GM12874 (cell line): ENCODE data around the gene SARDH.

Experiments used
- TF ChIP-seq, protein P1 (sequence below): IDR thresholded peaks from 2 replicates; pipeline ENCODE4 v1.5.1; 2011; ENCODE audit warnings: low read depth, mild to moderate bottlenecking, control low read depth, low read length, moderate library complexity; ENCODE audit not compliant: insufficient read depth

SARDH gene

DNA sequence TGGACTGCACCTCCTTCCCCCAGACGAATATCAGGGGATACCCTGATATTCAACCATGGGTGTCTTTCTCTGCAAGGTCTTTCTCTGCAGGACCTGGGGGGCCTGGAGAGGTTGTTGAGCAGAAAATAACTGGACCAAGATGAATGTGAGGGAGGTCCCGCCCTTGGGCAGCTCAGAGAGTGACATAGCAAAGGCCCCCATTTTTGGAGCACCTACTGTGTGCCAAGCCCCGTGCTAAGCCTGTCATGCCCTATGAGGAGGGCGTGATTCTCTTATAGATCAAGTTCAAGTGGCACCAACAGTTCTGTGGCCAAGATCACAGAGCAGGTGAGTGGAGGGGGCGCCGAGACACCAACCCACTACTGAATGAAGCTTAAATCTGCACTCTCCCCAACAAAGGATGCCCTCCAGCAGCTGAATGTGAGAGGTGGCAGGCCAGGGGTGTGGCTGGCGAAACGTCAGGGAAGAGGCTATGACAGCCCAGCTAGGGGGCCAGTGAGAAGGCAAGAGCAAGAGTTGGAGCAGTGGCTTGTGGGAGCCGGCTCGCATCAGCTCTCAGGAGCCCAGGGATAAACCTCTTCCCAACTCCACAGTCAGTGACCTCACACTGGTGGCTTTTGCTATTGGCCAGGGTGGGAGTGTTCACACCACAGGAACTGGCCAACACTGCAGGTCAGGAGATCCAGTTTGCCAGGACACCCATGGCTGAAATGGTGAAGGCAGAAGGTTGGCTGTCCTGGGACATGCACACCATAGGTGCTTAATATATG is 5.3 kb downstream of the SARDH start:
- TF ChIP-seq, protein P1, sequence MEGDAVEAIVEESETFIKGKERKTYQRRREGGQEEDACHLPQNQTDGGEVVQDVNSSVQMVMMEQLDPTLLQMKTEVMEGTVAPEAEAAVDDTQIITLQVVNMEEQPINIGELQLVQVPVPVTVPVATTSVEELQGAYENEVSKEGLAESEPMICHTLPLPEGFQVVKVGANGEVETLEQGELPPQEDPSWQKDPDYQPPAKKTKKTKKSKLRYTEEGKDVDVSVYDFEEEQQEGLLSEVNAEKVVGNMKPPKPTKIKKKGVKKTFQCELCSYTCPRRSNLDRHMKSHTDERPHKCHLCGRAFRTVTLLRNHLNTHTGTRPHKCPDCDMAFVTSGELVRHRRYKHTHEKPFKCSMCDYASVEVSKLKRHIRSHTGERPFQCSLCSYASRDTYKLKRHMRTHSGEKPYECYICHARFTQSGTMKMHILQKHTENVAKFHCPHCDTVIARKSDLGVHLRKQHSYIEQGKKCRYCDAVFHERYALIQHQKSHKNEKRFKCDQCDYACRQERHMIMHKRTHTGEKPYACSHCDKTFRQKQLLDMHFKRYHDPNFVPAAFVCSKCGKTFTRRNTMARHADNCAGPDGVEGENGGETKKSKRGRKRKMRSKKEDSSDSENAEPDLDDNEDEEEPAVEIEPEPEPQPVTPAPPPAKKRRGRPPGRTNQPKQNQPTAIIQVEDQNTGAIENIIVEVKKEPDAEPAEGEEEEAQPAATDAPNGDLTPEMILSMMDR = no peak

GRCh38 chr9:133731876-133732638 is 6.1 kb downstream of the SARDH start:
- TF ChIP-seq, protein P1 = no peak

DNA sequence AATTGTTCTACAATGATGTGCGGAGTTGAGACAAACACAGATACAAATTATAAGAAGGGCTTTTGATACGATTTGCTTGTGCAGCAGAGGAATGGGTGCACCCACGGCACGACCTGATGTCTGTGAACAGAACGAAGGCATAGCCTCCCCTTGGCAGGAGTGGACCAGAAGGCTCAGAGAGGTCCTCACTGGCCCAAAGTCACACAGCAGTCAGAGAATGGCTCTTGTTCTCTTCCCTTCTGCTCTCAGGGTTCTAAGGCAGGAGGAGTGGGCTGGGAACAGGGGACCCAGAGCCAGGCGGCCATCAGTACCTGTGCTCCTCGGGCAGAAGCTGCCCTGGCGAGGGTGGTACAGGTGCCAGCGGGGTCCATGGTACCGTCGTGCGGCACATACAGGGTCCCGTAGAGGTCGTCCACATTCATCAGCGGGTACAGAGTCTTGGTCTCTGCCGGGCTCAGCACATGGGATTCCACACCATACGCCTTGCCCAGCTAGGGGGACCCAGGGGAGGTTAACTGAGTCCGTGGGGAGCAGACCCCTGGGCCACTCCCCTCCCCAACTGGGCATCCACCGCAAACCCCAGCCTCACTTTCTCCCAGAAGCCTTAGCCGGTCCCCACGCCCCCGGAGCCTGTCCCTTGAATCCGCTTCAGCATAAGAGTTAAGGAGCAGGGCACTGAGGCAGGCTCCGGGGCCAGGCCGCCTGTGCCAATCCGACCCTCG is 7.0 kb downstream of the SARDH start:
- TF ChIP-seq, protein P1 = no peak

- TF ChIP-seq, protein P1 = no peak
Measured at GRCh38 chr9:133729617-133730281, 8.4 kb downstream of the SARDH start.

- TF ChIP-seq, protein P1 = no peak
Measured at GRCh38 chr9:133728856-133729616, 9.1 kb downstream of the SARDH start.

- TF ChIP-seq, protein P1 = 0 out of 2 replicates have a peak, but pooled peaks have one; percentile 6
Measured at GRCh38 chr9:133727876-133728441, 10.2 kb downstream of the SARDH start.
